Neural crest cell (in vitro differentiated cells): ENCODE results near the gene AP1S2. TPM values are rescaled to one million over a fixed set of nuclear protein-coding genes. Genes with fewer than 3 reads are reported as not detected.

ENCODE experiments used
- DNase-seq: peaks from one replicate; pipeline ENCODE4 v3.0.0; 2021; ENCODE audit warnings: low read depth, mixed read lengths, low spot score
- H3K27ac Mint-ChIP-seq: one replicate; pipeline ENCODE4 v1.8.0; 2021; ENCODE audit warnings: mild to moderate bottlenecking, mixed read lengths; ENCODE audit not compliant: unreplicated experiment
- H3K27me3 Mint-ChIP-seq: 2 replicates; pipeline ENCODE4 v1.8.0; 2021; ENCODE audit warnings: low read depth, mild to moderate bottlenecking, mixed read lengths
- H3K36me3 Mint-ChIP-seq: 2 replicates; pipeline ENCODE4 v1.8.0; 2021; ENCODE audit warnings: low read depth, mild to moderate bottlenecking, mixed read lengths
- H3K4me1 Mint-ChIP-seq: 2 replicates; pipeline ENCODE4 v1.8.0; 2021; ENCODE audit warnings: mixed read lengths
- H3K4me3 Mint-ChIP-seq: one replicate; pipeline ENCODE4 v1.8.0; 2021; ENCODE audit warnings: mild to moderate bottlenecking, mixed read lengths
- H3K9me3 Mint-ChIP-seq: 2 replicates; pipeline ENCODE4 v1.8.0; 2021; ENCODE audit warnings: mixed read lengths
- CTCF ChIP-seq: fragments of 200-600 bp; sonication (generic); conservative IDR thresholded peaks from 2 replicates; pipeline ENCODE4 v1.5.0; 2021; ENCODE audit warnings: antibody characterized with exemption, mild to moderate bottlenecking
- total RNA-seq: library from RNA; stranded (reverse); gene quantifications from 2 replicates; pipeline ENCODE4 v1.2.1, GENCODE V29; 2021

AP1S2 gene
- total RNA-seq, 1 donor from 2014 or later = 136 TPM

- Mint-ChIP-seq H3K27me3 (no peaks in the 10 kb centered on the region), H3K4me1 (peaks cover 16% of the 10 kb centered on the region)
- no peak for TF ChIP-seq CTCF
Measured at GRCh38 chrX:15829217-15829616, 25.4 kb downstream of the AP1S2 start.

GRCh38 chrX:15825936-15826335 lies 28.7 kb downstream of the AP1S2 start:
- Mint-ChIP-seq H3K4me3 (no peak overlapping the region), H3K4me1 (peaks cover 11% of the 10 kb centered on the region), H3K36me3 (peaks cover 21% of the 10 kb centered on the region), H3K27me3 (no peaks in the 10 kb centered on the region), H3K9me3 (no peaks in the 10 kb centered on the region), H3K27ac (no peak overlapping the region)
- TF ChIP-seq CTCF = no peak
- no peak for DNase-seq

More at GRCh38 chrX:15829217-15829616, 25.4 kb downstream of the AP1S2 start:
- Mint-ChIP-seq H3K4me3 (no peak overlapping the region), H3K36me3 (peaks cover 16% of the 10 kb centered on the region), H3K27ac (peak overlapping the region; percentile 43), H3K9me3 (no peaks in the 10 kb centered on the region)
- no peak for DNase-seq

GRCh38 chrX:15822922-15823321 lies 31.7 kb downstream of the AP1S2 start:
- no peaks in the 10 kb centered on the region for H3K27me3 Mint-ChIP-seq
- no peak for DNase-seq
- peak overlapping the region; percentile 63 for H3K27ac Mint-ChIP-seq
- H3K36me3 Mint-ChIP-seq = peaks cover 25% of the 10 kb centered on the region
- TF ChIP-seq CTCF = no peak
- no peaks in the 10 kb centered on the region for H3K9me3 Mint-ChIP-seq
- no peak overlapping the region for H3K4me3 Mint-ChIP-seq
- H3K4me1 Mint-ChIP-seq = peaks cover 11% of the 10 kb centered on the region

- H3K27ac Mint-ChIP-seq = no peak overlapping the region
Measured at GRCh38 chrX:15820106-15821073, 34.2 kb downstream of the AP1S2 start.

GRCh38 chrX:15816886-15817285 lies 37.7 kb downstream of the AP1S2 start:
- DNase-seq = no peak
- Mint-ChIP-seq H3K4me1 (peaks cover 7% of the 10 kb centered on the region), H3K4me3 (no peak overlapping the region), H3K9me3 (no peaks in the 10 kb centered on the region), H3K27ac (peak overlapping the region; percentile 64), H3K27me3 (no peaks in the 10 kb centered on the region), H3K36me3 (peaks cover 15% of the 10 kb centered on the region)
- no peak for TF ChIP-seq CTCF

More at GRCh38 chrX:15820106-15821073, 34.2 kb downstream of the AP1S2 start:
- no peak for DNase-seq
- Mint-ChIP-seq H3K9me3 (no peaks in the 10 kb centered on the region), H3K36me3 (peaks cover 19% of the 10 kb centered on the region), H3K4me3 (no peak overlapping the region), H3K4me1 (peaks cover 7% of the 10 kb centered on the region), H3K27me3 (no peaks in the 10 kb centered on the region)
- no peak for TF ChIP-seq CTCF
